ENCODE results near the gene SFXN5. TPM values are rescaled to one million over a fixed set of nuclear protein-coding genes. Genes with fewer than 3 reads are reported as not detected.
A peak's percentile ranks its signal among the peaks of the same experiment; 100 is the strongest.

Gene SFXN5
- total and polyA plus RNA-seq, 2 of the 8 experiments (the other 6 are each of a cell fraction or from before 2014, with no cell fraction given): 29.3 to 33.1 TPM

GRCh38 chr2:73036766-73037165, 34.7 kb downstream of the SFXN5 start:
- FAIRE-seq (no peak), DNase-seq (ENCODE audit: low read depth in 1 of 2, low spot score in 2 of 2) (no peak)
- Histone ChIP-seq H3K79me2 (ENCODE audit: control insufficient read depth in 1 of 2, insufficient read depth in 2 of 2, low read length in 2 of 2) (no peaks in the 10 kb centered on the region), H4K8ac (ENCODE audit: extremely low read depth, insufficient read depth, low read length) (no peak overlapping the region), H3K79me1 (ENCODE audit: low read depth, low read length) (no peaks in the 10 kb centered on the region), H2BK120ac (replicated peaks; ENCODE audit: low read depth, low read length) (no peak overlapping the region), H3K4me3 (ENCODE audit: extremely low read depth in 1 of 4, insufficient read depth in 2 of 4, low read depth in 3 of 4, low read length in 4 of 4) (no peak overlapping the region), H3K18ac (ENCODE audit: extremely low read depth, low read length) (no peak overlapping the region), H3K14ac (ENCODE audit: insufficient read length) (no peak overlapping the region), H2AFZ (ENCODE audit: low read length) (no peak overlapping the region), H2BK20ac (ENCODE audit: low read length) (no peak overlapping the region), H2BK5ac (ENCODE audit: low read depth, low read length) (no peak overlapping the region), H3K27ac (ENCODE audit: low read depth, low read length) (peak overlapping the region; percentile 21; the same call in 1 of the 2 replicates), H3K23ac (ENCODE audit: insufficient read length) (no peak overlapping the region), H4K91ac (replicated peaks; ENCODE audit: insufficient read length, low read length) (no peak overlapping the region), H3K4ac (replicated peaks; ENCODE audit: insufficient read length, low read depth, low read length) (no peak overlapping the region), H3K9ac (replicated peaks in 1 of 4; ENCODE audit: extremely low read depth in 1 of 4, low read depth in 3 of 4, low read length in 3 of 4) (no peak overlapping the region), H3K4me2 (ENCODE audit: insufficient read depth in 1 of 2, low read depth in 2 of 2, low read length in 2 of 2) (no peak overlapping the region), H3K27me3 (replicated peaks in 1 of 4; ENCODE audit: control insufficient read depth in 3 of 4, extremely low read depth in 1 of 4, insufficient read depth in 3 of 4, low read length in 3 of 4) (no peaks in the 10 kb centered on the region), H2AK5ac (ENCODE audit: low read depth, low read length) (no peak overlapping the region), H2BK12ac (ENCODE audit: low read depth, low read length) (no peak overlapping the region), H3K9me3 (ENCODE audit: insufficient read depth in 2 of 2, low read depth in 1 of 2, low read length in 1 of 2) (no peaks in the 10 kb centered on the region), H2BK15ac (ENCODE audit: low read length) (no peak overlapping the region), H3K56ac (replicated peaks; ENCODE audit: insufficient read length, low read depth, low read length) (no peak overlapping the region), H3K4me1 (replicated peaks in 1 of 4; ENCODE audit: control insufficient read depth in 3 of 4, insufficient read depth in 4 of 4, low read length in 3 of 4) (peaks cover 0 to 16% (median 8%) of the 10 kb centered on the region in 4 experiments; a peak in 5 of 7 replicates), H3K36me3 (ENCODE audit: control insufficient read depth in 2 of 4, insufficient read depth in 4 of 4, low read length in 3 of 4) (peaks cover 0 to 2% (median 0%) of the 10 kb centered on the region in 4 experiments; a peak in 2 of 8 replicates), H3K23me2 (ENCODE audit: low read depth, low read length) (no peaks in the 10 kb centered on the region), H4K20me1 (replicated peaks in 1 of 2; ENCODE audit: control insufficient read depth in 1 of 2, insufficient read depth in 2 of 2, low read length in 2 of 2) (peaks cover 2 to 9% of the 10 kb centered on the region in 2 experiments), H4K5ac (ENCODE audit: insufficient read length, low read depth, low read length) (no peak overlapping the region)
- WGBS, 2 experiments (ENCODE audit: extremely low coverage in 1 of 2, insufficient coverage in 1 of 2, insufficient read length in 1 of 2, insufficient replicate concordance in 2 of 2, low coverage in 1 of 2, low lambda C conversion rate in 2 of 2, missing lambda C conversion rate in 1 of 2): 91% methylated on average over 11 of the region's 11 CpGs; no CpG with 5 or more reads in 1 of the 2 experiments
- no peak for TF ChIP-seq TEAD4 (IDR thresholded peaks at IDR 0.05; ENCODE audit: low read depth, low read length)
- TF ChIP-seq KDM5A (IDR thresholded peaks at IDR 0.05; ENCODE audit: low read length): no peak
- no peak for TF ChIP-seq PHF8 (conservative IDR thresholded peaks at IDR 0.05; ENCODE audit: low read depth, low read length)
- no peak for TF ChIP-seq KDM4A (IDR thresholded peaks at IDR 0.05; ENCODE audit: low read depth, low read length, severe bottlenecking)
- TF ChIP-seq SIX5 (IDR thresholded peaks at IDR 0.05; ENCODE audit: low read depth, low read length): no peak
- POLR2A ChIA-PET (ENCODE audit: partially characterized antibody): no interaction called here
- CTCF ChIA-PET (ENCODE audit: partially characterized antibody): interaction anchor here (0.9 to 3.3 kb wide), 13 partner anchors 8 to 144 kb away, joined by 3 to 11 read pairs (median 5); no protein-coding TSS in a partner anchor
